ENCODE measurements around the gene DERL3. TPM values are rescaled to one million over a fixed set of nuclear protein-coding genes. Genes with fewer than 3 reads are reported as not detected.

The DERL3 gene
- total and polyA plus RNA-seq, 2 donors (not counting 1 experiment from before 2014, with no cell fraction given), result 77.0 to 142 TPM

DNA sequence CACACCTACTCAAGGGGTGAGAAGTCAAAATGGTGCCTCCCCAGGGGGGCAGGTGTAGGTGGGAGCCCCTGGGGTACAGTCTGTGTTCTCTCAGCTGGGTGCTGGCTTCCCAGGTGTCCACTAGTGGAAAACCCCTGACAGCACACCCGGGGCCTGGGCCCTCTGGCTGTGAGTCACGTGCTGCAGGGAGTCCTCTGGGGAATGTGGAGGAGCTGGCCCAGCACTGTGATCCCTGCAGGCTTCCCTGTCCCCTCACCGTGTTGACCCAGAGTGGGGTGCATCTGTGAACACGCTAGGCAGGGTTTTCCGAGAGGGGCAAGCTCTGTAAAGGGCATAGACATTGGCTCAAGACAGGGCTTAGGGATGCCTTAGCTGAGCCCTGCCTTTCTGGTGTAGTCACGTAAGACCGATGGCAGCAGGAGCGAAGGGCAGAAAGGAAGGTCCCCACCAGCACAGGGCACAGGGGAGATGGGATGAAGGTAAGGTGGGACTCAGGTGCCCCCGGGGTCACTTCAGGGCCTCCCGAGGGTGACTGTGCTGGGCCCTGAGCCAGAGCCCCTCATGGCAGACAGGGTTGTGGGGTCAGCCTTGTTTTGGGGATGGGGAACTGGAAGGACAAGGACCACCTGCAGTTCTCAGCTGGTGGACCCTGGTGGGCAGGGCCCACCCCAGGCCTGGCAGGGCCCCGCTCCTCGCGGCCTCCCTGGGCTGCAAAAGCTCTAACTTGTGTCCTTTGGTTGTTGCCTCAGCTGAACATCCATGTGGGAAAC lies 14.1 kb downstream of the DERL3 start:
- Mint-ChIP-seq H3K4me1 (peaks cover 52% of the 10 kb centered on the region), H3K27ac (no peak overlapping the region), H3K27me3 (no peaks in the 10 kb centered on the region), H3K9me3 (ENCODE audit: insufficient read depth) (no peaks in the 10 kb centered on the region), H3K4me3 (no peak overlapping the region)
- Histone ChIP-seq H2AFZ (ENCODE audit: insufficient read depth, low read depth, low read length, poor library complexity, severe bottlenecking) (no peak overlapping the region), H3K79me2 (ENCODE audit: control insufficient read depth, insufficient read depth, low read length) (peaks cover 62% of the 10 kb centered on the region), H3K27ac (ENCODE audit: low read length in 2 of 2) (no peak overlapping the region), H3K36me3 (replicated peaks in 1 of 2; ENCODE audit: control extremely low read depth in 1 of 2, control insufficient read depth in 1 of 2, extremely low read depth in 1 of 2, insufficient read depth in 2 of 2, low read length in 1 of 2) (peaks cover 2 to 88% of the 10 kb centered on the region in 2 experiments), H3K4me1 (ENCODE audit: control insufficient read depth in 2 of 2, insufficient read depth in 2 of 2, low read length in 2 of 2) (peaks cover 18 to 28% of the 10 kb centered on the region in 2 donors), H3K4me3 (ENCODE audit: control extremely low read depth in 1 of 5, extremely low read depth in 1 of 5, insufficient read depth in 1 of 5, low read depth in 2 of 5, low read length in 4 of 5) (no peak overlapping the region), H3K9me3 (ENCODE audit: control extremely low read depth in 1 of 3, control insufficient read depth in 2 of 3, insufficient read depth in 1 of 3, low read length in 2 of 3) (no peaks in the 10 kb centered on the region), H4K20me1 (ENCODE audit: control insufficient read depth, insufficient read depth, low read length, poor library complexity, severe bottlenecking) (peaks cover 57% of the 10 kb centered on the region), H3K4me2 (replicated peaks; ENCODE audit: low read depth, low read length, poor library complexity, severe bottlenecking) (no peak overlapping the region), H3K27me3 (replicated peaks in 1 of 4; ENCODE audit: control extremely low read depth in 1 of 4, control insufficient read depth in 3 of 4, insufficient read depth in 4 of 4, low read length in 3 of 4) (no peaks in the 10 kb centered on the region), H3K9ac (ENCODE audit: low read length) (no peak overlapping the region)
- no peak for TF ChIP-seq EZH2 (IDR thresholded peaks at IDR 0.05; ENCODE audit: borderline replicate concordance, insufficient read depth, low read depth, low read length, poor library complexity, severe bottlenecking)
- TF ChIP-seq, protein P1, sequence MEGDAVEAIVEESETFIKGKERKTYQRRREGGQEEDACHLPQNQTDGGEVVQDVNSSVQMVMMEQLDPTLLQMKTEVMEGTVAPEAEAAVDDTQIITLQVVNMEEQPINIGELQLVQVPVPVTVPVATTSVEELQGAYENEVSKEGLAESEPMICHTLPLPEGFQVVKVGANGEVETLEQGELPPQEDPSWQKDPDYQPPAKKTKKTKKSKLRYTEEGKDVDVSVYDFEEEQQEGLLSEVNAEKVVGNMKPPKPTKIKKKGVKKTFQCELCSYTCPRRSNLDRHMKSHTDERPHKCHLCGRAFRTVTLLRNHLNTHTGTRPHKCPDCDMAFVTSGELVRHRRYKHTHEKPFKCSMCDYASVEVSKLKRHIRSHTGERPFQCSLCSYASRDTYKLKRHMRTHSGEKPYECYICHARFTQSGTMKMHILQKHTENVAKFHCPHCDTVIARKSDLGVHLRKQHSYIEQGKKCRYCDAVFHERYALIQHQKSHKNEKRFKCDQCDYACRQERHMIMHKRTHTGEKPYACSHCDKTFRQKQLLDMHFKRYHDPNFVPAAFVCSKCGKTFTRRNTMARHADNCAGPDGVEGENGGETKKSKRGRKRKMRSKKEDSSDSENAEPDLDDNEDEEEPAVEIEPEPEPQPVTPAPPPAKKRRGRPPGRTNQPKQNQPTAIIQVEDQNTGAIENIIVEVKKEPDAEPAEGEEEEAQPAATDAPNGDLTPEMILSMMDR (IDR thresholded peaks at IDR 0.05), result no peak
- CTCF ChIA-PET, result interaction anchor here (1.4 to 2.0 kb wide), 2 partner anchors 17 to 21 kb away, joined by 3 to 5 read pairs; no protein-coding TSS in a partner anchor
- POLR2A ChIA-PET, result no interaction called here
- no peak for DNase-seq
- 94% methylated on average over 13 of the region's 13 CpGs for WGBS (ENCODE audit: insufficient coverage)
- ATAC-seq (ENCODE audit: low read depth), result no peak
- intact Hi-C loops (cut with micrococcal nuclease), result no loop called here

- H3K4me1 Mint-ChIP-seq, result peaks cover 53% of the 10 kb centered on the region
- TF ChIP-seq EZH2 (IDR thresholded peaks at IDR 0.05; ENCODE audit: borderline replicate concordance, insufficient read depth, low read depth, low read length, poor library complexity, severe bottlenecking), result no peak
- TF ChIP-seq, protein P1 (IDR thresholded peaks at IDR 0.05), result no peak
- no peak overlapping the region for H2AFZ ChIP-seq (ENCODE audit: insufficient read depth, low read depth, low read length, poor library complexity, severe bottlenecking)
- DNase-seq (no peak), ATAC-seq (ENCODE audit: low read depth) (no peak)
- H3K9ac ChIP-seq (ENCODE audit: low read length), result no peak overlapping the region
- WGBS (ENCODE audit: insufficient coverage), result 98% methylated on average over 13 of the region's 14 CpGs
- H3K79me2 ChIP-seq (ENCODE audit: control insufficient read depth, insufficient read depth, low read length), result peaks cover 61% of the 10 kb centered on the region
- H4K20me1 ChIP-seq (ENCODE audit: control insufficient read depth, insufficient read depth, low read length, poor library complexity, severe bottlenecking), result peaks cover 46% of the 10 kb centered on the region
- peak overlapping the region; percentile 79 for H3K27ac Mint-ChIP-seq
- ChIA-PET CTCF (interaction anchor here (1.4 to 2.0 kb wide), 2 partner anchors 16 to 22 kb away, joined by 3 to 5 read pairs; no protein-coding TSS in a partner anchor), POLR2A (no interaction called here)
- no peak overlapping the region for H3K4me3 Mint-ChIP-seq
- intact Hi-C loops (cut with micrococcal nuclease), result no loop called here
- H3K9me3 ChIP-seq (ENCODE audit: control extremely low read depth in 1 of 3, control insufficient read depth in 2 of 3, insufficient read depth in 1 of 3, low read length in 2 of 3), result no peaks in the 10 kb centered on the region
- no peaks in the 10 kb centered on the region for H3K9me3 Mint-ChIP-seq (ENCODE audit: insufficient read depth)
- H3K36me3 ChIP-seq (replicated peaks in 1 of 2; ENCODE audit: control extremely low read depth in 1 of 2, control insufficient read depth in 1 of 2, extremely low read depth in 1 of 2, insufficient read depth in 2 of 2, low read length in 1 of 2), result peaks cover 4 to 83% of the 10 kb centered on the region in 2 experiments
- peaks cover 30 to 31% of the 10 kb centered on the region in 2 donors for H3K4me1 ChIP-seq (ENCODE audit: control insufficient read depth in 2 of 2, insufficient read depth in 2 of 2, low read length in 2 of 2)
- H3K4me3 ChIP-seq (ENCODE audit: control extremely low read depth in 1 of 5, extremely low read depth in 1 of 5, insufficient read depth in 1 of 5, low read depth in 2 of 5, low read length in 4 of 5), result no peak overlapping the region
- no peaks in the 10 kb centered on the region for H3K27me3 Mint-ChIP-seq
- no peaks in the 10 kb centered on the region for H3K27me3 ChIP-seq (replicated peaks in 1 of 4; ENCODE audit: control extremely low read depth in 1 of 4, control insufficient read depth in 3 of 4, insufficient read depth in 4 of 4, low read length in 3 of 4)
- no peak overlapping the region for H3K27ac ChIP-seq (ENCODE audit: low read length in 2 of 2)
- no peak overlapping the region for H3K4me2 ChIP-seq (replicated peaks; ENCODE audit: low read depth, low read length, poor library complexity, severe bottlenecking)
These were observed 15.4 kb downstream of the DERL3 start for GRCh38 chr22:23823331-23823791.

All from B cell (primary cell).